DMS153 treated with DMSO at 0.1 percent for 48 hours (cell line): ENCODE results near the gene ASRGL1.

Experiments used
- DNase-seq: peaks from one replicate; lab custom pipeline; 2025; ENCODE audit not compliant: unreplicated experiment; lab: John Stamatoyannopoulos, UW

ASRGL1 gene

DNA sequence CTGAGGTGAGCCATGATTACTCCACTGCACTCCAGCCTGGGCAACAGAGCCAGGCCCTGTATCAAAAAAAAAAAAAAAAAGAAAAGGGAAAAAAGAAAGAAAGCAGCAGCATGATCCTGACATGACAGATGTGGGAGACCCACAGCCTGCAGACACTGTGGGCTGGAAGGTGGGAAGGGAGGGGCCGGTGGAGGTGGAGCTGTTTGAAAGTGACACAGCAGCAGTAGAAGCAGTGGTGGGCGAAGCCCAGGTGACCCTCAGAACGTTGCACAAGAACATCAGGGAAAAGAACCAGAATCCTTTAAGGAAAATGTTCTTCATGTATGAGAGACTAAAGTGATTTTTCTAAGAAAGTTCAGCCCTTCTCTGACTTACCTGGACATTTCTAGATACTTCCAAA, 55.3 kb downstream of the ASRGL1 start:
- DNase-seq, result no peak

DNA sequence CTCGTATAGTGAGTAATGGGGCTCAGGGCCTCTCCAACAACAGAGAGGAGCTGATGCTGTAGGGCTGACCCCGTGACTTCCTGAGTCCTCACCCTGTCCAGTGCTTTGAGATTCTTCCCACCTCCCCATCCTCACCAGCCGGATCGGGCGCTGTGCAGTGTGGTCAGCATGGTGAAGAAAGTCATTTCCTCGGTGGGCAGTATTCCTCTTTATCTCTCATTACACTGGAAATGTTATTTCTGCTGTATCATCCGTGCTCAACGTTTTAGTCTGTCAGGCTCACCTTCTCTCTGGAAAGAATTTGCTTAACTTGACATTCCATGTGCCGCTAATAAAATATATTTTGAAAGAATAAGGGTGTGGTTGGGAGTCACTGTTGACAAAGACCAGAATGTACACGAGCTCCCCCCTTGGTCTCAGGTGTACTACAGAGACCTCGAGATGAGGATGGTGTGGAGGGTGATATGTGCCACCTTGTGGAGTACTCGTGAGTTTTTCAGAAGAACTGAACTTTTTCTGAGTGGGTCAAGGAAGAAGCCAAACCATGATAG, 55.9 kb downstream of the ASRGL1 start:
- no peak for DNase-seq

DNA sequence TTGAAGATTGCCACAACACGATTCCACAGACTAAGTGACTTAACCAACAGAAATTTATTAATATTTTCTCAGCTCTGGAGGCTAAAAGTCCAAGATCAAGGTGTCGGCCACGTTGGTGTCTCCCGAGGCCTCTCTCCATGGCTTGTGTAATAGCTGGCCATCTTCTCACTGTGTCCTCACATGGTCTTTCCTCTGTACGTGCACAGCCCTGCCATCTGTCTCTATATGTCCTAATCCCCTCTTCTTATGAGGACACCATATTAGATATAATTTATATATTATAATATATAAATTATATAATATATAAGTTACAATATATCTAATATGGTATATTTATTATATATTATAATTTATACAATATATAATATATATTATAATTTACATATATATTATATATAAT, 56.5 kb downstream of the ASRGL1 start:
- no peak for DNase-seq

DNA sequence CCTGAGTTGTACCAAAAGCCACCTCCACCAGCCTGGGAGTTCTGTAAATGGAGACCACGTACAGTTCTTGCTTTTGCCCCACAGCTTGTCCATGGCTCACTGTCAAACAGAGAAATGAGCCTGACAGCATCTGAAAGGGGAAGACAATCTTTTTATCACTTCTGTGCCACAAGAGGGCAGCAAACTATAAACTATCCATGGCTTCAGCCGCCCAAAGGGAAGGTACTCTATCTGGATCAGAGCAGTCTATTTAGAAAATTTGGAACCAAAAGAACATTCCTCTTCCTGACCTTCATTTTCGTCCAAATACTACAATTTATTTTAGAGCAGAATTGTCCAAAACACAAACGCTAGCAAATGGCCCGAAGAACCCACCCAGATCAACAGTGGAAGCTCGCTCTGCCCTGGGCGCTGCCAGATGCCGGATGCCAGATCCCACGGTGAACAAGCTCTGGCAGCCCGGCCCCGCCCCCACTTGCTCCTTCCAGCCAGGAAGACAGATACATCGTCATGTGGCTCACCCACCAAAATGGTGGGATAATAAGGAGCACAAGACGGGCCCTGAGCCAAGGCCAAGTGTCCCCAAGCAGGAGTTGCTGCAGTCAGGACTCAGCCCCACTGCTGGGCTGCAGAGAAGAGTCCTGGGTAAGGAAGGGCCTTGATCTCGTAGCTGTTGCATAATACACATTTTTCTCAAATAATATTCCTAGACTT, 57.7 kb downstream of the ASRGL1 start:
- DNase-seq, result peak; percentile 85

DNA sequence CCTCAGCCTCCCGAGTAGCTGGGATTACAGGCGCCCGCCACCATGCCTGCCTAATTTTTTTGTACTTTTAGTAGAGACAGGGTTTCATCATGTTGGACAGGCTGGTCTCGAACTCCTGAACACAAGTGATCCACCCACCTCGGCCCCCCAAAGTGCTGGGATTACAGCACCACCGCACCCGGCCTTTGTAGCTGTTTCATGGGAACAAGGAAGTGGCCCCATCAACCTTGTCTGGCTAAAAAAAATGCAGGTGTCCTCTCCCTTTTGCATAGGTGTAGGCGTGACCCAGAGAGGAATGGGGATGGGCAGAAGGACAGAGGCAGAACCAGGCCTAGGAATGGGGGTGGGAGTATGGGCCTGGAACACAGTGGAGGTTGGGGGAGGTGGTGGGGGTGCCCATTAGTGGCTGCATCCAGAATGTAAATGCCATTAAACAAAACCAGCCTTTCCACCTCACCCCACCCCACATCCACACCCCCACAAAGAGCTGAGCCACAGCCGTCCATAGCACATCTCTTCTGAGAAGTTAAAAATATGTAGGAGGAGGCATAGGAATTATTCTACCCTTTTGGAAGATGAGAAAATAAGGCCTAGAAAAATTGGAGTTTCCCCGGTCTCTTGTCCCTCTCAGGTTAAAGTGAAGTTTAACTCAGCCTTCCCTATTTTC, 58.8 kb downstream of the ASRGL1 start:
- DNase-seq, result no peak

DNA sequence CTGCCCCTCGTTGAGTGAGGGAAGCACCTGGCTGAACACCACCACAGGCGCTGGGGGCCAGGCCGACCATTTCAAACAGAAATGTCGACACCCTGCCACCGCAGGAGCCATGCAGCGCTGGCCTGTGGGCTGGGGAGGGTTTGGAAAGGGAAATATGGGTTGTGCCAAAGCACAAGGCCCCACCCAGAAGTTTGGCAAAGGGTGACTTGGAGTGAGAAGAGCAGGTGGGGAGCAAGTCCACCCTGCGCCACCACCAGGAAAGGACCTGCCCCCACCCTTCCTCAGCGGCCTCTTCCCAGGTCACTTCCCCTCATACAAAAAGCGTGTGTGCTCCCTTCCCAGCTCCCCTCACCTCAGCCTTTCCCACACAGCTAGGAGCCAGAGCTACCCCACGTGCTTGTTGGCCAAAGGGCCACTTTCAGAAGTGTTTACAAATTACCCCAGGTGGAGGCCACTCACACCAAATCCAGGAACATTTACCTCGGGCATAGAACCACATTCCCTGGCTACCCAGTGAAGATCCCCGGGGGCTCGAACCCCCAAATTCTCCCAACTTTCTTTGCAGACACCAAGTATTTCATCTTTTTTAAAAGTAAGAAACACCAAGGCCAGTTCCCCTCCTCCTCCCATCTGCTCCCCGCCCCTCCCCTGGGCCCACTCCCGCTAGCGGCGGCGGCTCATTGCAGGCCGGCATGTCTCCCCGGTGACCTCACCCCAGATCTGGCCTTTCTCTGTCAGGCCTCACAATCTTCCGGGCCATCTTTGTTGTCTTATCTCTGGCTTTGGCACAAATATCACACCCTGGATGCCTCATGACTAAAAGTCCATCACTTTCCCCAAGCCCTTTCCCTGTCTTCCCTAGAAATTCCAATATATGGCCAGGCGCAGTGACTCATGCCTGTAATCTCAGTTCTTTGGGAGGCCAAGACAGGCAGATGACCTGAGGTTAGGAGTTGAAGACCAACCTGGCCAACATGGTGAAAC, 61.1 kb downstream of the ASRGL1 start:
- no peak for DNase-seq

DNA sequence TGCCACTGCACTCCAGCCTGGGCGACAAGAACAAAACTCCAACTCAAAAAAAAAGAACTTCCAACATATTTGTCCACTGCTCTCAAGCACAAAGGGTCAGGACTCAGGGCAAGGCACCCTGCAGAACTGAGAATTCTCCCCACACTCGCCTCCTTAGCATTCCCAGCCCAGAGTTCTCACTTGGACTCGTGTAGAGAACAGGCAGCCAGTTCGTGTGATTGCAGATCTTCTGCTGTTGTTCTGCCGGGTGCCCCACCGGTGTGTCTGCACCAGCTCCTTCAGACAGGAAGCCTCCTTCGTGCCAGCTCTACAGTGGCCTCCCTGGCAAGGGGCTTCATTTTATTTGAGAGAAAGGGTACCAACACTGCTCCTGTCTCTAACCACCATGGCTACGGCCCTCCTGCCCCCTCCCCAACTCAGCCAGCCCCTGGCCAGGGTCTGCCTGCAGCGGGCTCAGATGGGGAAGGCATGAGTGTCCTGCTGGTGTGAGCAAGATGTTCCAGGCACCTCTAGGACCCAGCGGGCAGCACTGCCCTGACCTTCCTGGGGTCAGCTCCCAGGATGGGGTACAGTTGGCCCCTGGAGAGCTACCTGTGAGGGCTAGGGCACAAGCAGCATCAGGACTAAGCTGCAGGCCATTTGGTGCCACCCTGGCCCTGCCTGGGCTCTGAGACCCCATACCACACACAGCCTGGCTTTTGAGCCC, 62.1 kb downstream of the ASRGL1 start:
- no peak for DNase-seq

DNA sequence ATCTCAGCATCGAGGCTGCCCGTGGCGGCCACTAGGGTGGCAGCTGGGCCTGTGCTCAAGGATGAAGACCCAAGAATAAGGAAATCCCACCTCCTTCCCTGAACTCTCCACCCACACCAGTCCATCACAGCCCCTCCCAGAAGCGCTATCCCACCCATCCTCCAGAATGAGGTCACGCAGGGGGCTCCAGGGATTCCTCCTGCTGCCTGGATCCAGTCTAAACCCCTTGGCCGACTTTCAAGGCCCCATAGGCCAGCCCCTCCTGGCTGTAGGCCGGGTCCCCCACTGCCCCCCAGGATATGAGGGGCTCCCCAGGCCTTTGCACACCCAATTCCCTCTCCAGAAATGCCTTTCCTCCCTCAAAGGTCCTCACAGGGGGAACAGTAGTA, 62.6 kb downstream of the ASRGL1 start:
- no peak for DNase-seq

DNA sequence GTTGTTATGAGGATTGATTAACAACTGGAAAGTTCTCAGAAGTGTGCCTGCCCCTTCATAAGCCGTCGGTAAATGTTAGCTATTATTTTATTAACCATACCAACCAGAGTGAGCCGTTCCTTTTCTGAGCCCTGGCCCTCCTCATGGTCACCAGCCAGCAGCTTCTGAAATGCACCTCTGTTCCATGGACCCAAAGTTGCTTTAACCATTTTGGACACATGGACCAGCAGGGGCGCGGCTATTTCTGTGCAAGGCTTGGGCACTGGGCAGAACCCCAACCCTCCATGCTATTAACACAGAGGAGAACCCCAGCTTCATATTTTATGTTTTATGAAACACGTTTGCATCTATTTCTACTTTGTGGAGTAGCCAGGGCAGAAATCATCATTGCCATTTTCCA, 63.0 kb downstream of the ASRGL1 start:
- DNase-seq, result no peak

DNA sequence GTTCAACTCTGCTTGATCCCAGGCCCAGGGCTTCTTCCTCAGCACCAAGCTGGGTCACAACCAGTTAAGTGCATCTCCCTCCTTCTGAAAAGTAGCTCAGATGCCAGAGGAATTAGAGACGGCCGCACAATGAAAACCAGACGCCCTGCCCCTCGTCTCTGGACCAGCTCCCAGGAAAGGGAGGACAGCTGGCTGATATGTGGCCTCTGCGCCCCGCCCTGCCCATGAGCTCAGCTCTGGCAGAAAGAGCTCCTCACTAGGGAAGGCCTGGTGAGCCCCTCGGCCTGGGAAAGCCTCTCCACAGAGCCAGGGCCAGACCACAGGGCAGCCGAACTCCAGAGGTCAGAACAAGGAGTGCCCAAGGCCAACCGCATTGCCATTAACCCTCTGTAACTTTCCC, 63.5 kb downstream of the ASRGL1 start:
- DNase-seq, result no peak

DNA sequence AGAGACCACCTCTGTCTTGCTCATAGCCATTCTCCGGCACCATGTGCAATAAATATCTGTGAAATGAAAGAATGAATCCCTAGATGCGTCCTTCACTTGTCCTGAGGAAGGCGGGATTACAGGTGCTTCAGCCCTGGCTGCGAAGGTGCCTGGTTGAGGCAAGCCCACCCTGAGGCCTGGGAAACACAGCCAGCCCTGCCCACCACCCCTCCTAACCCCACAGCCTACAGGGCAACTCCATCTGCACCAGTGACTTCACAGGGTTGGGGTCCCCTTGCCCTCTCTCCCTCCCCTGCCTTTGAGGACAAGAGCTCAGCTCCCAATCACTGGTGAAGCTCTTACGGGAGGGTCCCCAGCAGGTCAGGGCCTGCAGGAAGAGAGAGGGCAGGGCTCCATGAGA, 64.1 kb downstream of the ASRGL1 start:
- DNase-seq, result no peak

DNA sequence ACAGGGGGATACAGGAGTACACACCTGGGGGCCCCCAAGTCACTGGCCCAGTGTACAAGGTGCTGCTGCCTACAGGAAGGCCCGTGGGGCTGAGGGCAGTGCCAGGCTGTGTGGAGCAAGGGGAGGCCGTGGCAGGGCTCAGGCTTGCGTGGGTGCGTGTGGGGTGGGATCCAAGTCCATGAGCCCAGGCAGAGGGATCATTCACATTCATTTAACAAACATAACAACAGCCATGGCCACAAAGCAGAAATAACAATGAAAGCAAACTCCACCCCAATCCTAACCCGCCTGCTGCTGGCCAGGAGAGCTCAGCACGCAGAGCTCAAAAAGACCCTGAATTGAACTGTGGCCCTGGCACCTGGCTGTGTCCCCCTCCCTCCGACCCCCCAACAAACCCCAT, 64.6 kb downstream of the ASRGL1 start:
- no peak for DNase-seq

DNA sequence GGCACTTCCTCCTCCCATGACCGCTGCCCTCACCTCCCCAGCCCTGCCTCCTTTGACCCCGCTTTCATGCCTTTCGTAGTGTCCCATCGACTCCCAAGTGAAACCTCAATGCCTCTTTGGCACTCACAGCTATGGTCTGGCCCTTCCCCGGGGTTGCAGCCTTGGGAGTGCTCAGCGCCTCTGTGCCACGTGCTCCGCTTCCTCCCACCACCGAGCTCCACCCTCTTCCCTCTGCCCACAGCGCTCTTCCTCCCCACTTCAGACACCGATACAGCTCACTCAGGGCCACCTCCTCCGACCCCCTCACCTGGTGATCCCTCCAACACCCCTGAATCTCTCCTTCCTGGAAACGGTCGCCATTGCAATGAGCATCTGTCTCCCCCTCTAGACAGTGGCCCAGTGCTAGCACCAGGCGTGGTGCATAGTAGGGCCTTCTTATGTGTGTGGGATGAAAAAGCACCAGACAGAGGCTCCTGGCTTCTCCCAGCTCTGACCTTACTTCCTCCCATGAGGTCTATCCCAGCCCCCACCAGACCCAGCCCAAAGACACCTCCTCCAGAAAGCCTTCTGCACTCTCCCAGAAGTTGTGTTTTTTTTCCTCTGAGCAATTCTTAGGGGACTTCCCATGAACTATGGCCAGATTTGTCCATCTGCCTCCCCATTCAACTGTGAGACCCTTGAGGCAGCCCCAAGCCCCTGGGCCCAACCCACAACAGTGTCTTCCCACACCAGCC, 65.1 kb downstream of the ASRGL1 start:
- DNase-seq, result no peak

DNA sequence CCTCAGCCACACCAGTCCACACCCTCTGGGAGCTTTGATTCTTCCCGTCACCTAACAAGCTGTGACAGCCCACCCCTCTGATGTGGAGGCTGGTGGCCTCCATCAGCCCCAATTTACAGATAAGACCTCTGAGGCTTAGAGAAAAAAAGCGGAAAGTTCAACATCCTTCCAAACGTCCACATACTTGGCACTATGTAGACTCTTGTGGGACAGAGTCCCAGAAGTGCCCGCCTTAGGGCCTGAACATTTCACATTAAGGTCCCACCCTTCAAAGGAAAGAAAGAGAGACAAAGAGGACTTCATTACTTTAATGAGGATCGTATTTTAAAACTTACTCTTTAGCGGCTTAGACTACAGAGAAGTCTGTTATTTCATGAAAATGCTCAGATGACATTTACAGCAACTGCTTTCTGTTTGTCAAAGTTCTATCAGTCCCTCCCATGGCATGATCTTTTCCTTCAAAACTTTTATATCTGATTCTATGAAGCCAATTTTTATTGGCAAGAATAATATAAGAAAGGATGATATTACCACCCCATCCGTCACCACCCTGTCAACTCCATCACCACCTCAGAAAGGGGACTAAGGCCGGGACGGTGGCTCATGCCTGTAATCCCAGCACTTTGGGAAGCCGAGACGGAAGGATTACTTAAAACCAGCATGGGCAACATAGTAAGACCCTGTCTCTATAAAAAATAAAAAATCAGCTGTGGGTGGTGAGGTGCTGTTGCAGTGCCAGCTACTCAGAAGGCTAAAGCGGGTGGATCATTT, 65.9 kb downstream of the ASRGL1 start:
- no peak for DNase-seq

DNA sequence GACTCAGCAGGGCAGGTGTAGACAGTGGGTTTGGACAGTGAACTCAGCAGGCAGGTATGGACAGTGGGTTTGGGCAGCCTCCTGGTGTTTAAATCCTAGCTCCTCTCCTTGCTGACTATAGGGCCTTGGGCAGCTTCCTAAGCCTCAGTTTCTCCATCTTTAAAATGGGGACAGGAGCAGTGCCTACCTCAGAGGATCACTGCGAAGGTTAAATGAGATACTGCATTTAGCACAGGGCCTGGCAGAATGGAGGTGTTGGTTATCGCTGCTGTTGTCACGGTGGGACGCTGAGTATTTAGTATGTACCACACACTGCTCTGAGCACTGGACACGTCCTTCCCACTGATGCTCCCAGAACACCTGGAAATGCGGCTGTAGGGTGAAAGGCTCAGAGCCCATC, 67.2 kb downstream of the ASRGL1 start:
- no peak for DNase-seq

DNA sequence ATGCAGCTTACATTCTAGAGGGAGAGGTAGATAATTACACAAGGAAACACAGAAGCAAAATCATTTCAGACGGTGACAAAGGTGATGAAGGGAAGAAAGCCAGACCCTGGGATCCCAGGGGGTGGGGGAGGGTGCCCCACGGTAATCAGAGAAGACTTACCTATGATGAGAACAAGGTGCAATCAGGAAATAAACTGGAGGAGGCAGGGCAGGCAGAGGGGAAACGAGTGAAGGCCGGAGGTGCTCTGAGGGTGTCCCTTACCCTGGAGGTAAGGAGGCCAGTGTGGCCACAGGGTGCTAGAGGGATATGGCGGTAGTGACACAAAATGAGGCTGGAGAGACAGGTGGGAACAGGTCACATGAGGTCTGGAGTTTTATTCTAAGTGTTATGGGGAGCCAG, 67.7 kb downstream of the ASRGL1 start:
- DNase-seq, result no peak

DNA sequence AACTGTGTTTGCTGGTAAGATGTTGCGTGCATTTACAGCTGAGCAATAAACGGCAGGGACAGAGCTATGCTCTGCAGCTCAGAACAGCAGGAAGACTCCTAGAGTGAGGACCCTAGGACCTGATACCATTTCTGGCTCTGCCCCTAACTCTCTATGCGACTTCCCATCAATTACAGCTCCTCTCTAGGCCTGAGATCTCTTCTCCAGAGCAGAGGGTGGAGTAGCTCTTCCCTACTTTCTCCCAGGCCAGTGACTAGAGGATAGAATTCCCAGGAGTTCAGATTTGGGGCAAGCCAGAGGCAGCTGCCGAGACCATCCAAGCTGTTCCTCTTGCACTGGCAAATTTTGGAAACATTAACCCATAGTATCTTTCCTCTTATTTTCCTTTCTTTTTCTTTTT, 68.8 kb downstream of the ASRGL1 start:
- DNase-seq, result no peak

DNA sequence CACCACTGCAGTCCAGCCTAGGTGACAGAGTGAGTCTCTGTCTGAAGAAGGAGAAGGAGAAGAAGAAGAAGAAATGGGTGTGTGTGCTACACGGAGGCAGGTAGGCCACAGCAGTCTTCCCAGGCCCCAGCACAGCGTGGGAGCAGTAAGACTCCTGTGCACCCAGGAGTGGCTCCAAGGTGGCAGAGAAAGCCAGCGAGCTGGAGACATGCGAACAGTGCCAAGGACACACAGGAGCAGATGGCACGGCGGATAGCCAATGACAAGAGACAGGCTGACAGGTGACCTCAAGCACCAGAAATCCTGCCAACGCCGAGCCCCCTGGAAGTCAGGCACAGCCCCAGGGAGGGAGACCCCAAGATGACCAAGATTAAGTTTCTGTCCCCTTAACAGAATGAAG, 72.6 kb downstream of the ASRGL1 start:
- DNase-seq, result no peak

DNA sequence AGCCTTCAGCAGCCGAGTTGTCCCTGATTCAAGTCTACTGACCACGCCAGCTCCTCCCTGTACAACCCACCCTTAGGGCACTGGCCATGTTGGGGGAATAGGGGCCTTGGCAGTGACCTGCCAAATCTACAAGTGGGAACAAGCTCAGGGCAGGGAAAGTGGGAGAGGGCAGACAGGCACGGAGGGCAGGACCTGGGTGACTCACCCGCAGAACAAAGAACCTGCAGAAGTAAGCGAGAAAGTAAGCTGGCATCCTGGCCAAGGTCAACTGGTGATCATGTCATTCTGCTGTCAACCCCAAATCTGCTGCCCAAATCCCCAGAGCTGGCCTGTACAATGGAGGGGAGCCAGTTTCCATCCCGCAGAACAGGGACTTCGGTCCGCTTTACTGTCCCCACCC, 73.7 kb downstream of the ASRGL1 start:
- DNase-seq, result no peak

DNA sequence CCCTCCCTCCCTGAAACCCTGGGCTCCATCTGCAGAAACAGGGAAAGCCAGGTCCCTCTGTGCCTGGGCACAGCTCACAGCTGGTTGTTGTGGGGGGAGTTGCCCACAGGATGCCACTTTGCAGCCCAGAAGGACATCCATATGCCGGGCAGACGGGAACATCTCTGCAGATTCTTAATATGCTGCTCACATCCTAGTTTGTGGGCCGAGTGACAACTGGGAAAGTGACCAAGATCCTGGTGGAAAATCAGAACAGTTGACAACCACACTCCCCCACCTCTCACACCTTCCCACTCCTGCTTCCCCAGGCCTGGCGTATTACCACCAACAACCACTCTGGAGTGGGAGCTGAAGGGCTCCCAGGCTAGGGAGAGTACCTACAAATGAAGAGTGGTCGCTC, 74.3 kb downstream of the ASRGL1 start:
- no peak for DNase-seq
